GM13977 (cell line): ENCODE results near the gene STK11.

Experiments used
- DNase-seq: peaks from one replicate; pipeline ENCODE4 v3.0.0; 2012; ENCODE audit warnings: low spot score
- in situ Hi-C: fragments of 300-500 bp; cut with MboI; formaldehyde crosslinking; loops from one replicate; pipeline ENCODE4 v1.12.0; 2022; ENCODE audit warnings: low sequenced_read_pairs, low pct_unique_long_range_greater_than_20kb, mixed read lengths, inconsistent platforms; ENCODE audit not compliant: unreplicated experiment
- TF ChIP-seq, protein P1 (sequence below): IDR thresholded peaks from 2 replicates; pipeline ENCODE4 v1.5.1; 2012; ENCODE audit warnings: mild to moderate bottlenecking, control low read depth; ENCODE audit not compliant: insufficient read depth; ENCODE audit errors: extremely low read depth, missing control alignments

Gene STK11

DNA sequence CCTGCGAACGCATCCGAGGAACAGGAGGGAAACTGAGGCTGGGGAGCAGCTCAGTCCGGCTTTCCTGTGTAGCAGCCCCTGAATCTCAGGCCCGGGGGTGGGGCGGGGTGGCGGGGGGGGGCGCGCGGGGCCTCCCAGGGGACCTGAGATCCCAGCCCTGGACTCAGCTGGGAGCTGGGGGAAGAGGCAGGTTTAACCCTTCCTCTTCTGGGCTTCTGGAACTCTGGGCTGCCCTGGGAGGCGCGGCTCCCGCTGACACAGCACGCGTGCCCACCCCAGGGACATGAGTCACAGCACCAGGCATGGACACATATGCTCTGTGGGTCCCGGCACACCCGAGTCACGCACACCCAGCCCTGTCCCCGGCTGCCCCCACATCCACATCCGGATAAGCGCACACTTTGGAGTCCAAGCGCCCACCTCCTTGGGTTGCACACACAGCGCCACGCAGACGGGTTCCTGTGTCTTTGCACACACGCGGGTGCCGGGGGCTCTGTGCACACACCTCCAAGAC is 60.1 kb downstream of the STK11 start:
- DNase-seq, result peak; percentile 33
- in situ Hi-C loops, result no loop called here
- TF ChIP-seq, protein P1, sequence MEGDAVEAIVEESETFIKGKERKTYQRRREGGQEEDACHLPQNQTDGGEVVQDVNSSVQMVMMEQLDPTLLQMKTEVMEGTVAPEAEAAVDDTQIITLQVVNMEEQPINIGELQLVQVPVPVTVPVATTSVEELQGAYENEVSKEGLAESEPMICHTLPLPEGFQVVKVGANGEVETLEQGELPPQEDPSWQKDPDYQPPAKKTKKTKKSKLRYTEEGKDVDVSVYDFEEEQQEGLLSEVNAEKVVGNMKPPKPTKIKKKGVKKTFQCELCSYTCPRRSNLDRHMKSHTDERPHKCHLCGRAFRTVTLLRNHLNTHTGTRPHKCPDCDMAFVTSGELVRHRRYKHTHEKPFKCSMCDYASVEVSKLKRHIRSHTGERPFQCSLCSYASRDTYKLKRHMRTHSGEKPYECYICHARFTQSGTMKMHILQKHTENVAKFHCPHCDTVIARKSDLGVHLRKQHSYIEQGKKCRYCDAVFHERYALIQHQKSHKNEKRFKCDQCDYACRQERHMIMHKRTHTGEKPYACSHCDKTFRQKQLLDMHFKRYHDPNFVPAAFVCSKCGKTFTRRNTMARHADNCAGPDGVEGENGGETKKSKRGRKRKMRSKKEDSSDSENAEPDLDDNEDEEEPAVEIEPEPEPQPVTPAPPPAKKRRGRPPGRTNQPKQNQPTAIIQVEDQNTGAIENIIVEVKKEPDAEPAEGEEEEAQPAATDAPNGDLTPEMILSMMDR, result no peak

DNA sequence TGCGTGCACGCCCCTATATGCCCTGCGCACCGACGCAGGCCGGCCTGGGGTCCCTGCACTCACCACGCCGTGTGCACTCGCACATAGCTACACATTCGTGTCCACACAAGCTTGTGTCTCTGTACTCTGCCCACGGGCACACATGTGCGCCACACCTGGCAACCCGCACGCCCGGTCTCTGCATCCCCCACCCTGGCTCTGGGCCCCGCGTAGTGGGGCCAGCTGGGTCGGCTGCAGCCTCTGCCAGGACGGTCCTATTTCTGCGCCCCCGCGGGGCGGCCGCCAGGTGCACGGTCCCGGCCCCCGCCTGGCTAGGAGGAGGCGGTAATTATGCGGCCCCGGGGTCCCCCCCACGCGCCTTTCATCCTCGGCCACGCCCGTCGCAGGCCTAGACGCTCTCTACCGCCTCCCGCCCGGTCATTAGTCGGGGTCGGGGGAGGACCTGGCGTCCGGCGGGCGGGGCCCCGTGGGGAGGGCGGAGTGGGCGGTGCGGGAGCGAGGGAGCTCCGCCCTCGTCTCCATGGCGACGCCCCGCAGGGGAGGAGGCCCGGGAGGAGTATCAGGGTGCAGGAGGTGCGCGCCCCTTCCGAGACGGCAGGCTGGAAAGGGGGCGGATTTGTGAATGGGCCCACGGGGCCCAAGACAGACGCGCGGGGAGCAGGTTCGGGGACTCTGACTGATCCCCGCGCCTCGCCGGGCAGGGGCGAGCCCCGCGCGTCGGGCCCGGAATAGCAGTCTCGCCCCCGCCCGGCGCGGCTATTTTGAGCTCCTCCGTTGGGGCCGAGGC is 60.7 kb downstream of the STK11 start:
- in situ Hi-C loops, result no loop called here
- DNase-seq, result peak; percentile 94
- TF ChIP-seq, protein P1, result no peak

DNA sequence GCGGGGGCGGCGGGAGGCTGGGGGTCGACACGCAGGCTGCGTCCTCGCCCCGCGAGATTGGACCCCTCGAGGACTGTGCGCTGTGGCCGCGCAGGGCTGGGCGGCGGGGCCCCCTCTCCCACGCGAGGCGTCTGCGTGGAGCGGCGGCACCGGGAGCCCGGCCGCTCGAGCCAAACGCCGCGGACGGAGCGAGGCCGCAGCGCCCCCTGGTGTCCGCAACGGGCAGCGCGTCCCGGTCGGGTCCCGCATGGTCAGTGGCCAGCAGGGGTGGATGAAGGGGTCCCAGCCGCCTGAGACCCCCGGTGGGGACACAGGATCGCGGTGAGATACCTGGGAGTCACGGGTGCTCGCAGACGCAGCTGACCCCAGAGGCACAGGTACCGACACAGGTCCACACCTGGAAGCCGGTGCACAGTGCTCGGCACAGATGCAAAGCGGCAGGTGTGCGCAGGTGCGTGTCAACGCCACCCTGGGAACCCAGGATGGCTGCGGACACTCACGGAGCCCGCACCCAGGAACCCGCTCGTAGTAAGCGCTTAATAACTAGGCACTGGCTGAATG is 61.4 kb downstream of the STK11 start:
- DNase-seq, result peak; percentile 80

DNA sequence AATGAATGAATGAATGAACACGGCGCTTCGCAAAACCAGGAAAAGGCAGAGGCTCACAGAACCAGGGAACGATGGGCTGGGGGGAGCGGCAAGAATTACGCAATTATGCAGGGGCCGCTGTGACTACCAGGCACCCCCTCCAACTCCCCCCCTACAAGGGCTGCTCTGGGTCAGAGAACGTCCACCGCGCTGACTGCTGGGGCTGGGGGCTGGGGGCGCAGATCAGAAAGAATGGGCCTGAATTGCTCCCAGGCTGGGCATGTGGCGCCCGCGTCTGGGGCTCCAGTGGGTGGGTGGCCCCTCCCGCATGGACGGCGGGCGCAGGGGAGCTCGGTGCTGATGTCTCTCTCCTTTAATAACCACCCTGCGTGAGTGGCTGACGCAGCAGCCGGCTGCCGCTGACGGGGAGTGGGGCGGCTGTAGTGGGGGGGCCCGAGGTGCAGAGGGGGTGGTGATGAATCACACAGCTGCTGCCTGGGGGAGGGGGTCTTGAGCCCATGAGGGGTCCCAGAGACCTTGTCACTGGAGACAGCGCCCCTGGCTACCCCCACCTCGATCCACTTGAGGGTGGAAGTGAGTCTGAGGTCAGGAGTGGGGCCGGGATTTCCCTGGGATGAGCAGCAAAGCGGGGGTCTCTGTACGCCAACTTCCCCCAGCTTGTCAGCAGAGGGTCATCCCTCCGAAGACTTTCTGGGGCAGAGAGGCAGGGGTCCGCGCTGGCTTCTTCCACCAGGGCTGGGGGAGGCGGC is 62.1 kb downstream of the STK11 start:
- TF ChIP-seq, protein P1, result no peak
- no peak for DNase-seq
- in situ Hi-C loops, result no loop called here

More for the DNA sequence above, 61.4 kb downstream of the STK11 start:
- in situ Hi-C loops, result no loop called here
- TF ChIP-seq, protein P1, result peak; percentile 98

DNA sequence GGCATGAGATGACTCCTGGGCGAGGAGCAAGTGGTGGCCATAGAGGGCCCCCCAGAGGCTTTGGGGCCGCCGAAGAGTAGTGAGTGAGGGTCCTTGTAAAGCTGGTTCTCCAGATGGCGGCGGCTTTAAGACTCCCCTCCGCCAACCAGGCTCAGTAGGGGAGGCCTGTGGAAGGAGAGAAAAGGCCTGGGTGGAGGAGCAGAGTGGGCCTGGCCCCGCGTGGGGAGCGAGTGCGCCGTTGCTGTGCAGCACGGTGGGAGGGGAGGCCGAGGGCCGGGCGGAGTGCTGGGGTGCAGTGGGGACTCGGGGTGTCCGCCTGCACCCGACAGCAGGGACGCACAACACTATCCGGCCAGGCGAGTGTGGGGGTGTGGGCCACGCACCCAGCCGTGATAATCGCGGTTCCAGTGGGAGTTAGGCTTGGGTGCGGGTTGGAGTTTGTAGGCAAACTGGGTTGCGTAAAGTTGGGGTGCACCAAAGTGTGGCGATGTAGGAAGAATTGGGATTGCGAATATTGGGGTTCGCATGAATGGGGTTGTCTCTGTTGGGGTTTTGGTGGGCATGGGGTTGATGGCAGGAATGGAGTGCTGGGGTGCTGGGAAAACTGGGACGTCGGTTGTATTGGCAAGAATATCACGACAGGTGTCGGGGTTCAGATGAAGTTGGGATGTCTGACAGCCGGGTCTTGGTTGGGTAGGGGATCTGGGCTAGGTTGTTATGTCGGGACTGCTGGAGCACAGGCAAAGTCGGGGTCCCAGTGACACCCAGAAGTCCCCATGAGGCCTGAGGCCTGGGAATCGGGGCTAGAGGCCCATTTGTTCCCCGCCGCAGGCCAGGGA is 62.9 kb downstream of the STK11 start:
- no peak for DNase-seq

More for the DNA sequence above, 62.9 kb downstream of the STK11 start:
- in situ Hi-C loops, result no loop called here
- TF ChIP-seq, protein P1, result no peak
